GM12801 (cell line): ENCODE measurements around the gene PLA2G6.

Source experiments
- TF ChIP-seq, protein P1 (sequence below): IDR thresholded peaks from one replicate; pipeline ENCODE4 v1.5.1; 2011; ENCODE audit warnings: control low read depth; ENCODE audit not compliant: insufficient read length; ENCODE audit errors: extremely low read depth

PLA2G6 gene, protein sequence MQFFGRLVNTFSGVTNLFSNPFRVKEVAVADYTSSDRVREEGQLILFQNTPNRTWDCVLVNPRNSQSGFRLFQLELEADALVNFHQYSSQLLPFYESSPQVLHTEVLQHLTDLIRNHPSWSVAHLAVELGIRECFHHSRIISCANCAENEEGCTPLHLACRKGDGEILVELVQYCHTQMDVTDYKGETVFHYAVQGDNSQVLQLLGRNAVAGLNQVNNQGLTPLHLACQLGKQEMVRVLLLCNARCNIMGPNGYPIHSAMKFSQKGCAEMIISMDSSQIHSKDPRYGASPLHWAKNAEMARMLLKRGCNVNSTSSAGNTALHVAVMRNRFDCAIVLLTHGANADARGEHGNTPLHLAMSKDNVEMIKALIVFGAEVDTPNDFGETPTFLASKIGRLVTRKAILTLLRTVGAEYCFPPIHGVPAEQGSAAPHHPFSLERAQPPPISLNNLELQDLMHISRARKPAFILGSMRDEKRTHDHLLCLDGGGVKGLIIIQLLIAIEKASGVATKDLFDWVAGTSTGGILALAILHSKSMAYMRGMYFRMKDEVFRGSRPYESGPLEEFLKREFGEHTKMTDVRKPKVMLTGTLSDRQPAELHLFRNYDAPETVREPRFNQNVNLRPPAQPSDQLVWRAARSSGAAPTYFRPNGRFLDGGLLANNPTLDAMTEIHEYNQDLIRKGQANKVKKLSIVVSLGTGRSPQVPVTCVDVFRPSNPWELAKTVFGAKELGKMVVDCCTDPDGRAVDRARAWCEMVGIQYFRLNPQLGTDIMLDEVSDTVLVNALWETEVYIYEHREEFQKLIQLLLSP

DNA sequence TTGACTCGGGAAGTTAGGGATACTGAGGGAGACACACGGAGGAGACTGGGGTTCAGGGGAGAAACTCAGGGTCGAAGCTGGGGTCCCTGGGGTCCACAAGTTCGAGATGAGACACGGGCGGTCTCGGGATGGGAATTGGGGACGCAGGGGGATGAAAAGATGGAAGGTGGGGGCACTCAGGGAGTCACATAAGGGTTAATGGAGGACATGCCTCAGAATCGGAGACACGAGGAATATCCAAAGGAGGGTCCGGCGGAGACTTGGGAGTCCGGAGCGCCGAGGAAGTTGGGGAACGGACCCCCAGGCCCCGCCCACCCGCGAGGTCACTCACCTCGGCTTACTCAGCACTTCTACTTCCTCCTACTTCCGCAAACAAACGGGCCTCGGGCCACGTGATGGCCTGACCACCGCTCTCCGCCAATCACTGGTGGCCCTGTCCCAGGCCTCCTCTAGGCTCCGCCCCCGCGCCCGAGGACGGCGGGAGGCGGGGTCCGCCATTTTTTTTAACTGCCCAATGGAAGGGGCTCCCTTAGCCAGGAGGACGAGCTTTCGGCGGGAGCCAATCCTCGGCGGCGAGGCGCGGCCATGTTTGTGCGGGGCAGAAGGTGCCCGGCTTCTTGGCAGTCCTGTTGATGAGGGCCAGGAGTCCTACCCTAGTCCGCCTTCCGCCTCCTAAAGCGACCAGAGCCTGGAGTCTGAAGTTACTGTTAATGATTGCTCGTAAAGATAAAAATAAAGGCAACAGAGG lies at the start of gene PLA2G6:
PLA2G6 (minus strand) TSS at position 378 of the 748 bp plus-strand sequence. CDS start 12,404 bp downstream, outside the sequence.
- TF ChIP-seq, protein P1, sequence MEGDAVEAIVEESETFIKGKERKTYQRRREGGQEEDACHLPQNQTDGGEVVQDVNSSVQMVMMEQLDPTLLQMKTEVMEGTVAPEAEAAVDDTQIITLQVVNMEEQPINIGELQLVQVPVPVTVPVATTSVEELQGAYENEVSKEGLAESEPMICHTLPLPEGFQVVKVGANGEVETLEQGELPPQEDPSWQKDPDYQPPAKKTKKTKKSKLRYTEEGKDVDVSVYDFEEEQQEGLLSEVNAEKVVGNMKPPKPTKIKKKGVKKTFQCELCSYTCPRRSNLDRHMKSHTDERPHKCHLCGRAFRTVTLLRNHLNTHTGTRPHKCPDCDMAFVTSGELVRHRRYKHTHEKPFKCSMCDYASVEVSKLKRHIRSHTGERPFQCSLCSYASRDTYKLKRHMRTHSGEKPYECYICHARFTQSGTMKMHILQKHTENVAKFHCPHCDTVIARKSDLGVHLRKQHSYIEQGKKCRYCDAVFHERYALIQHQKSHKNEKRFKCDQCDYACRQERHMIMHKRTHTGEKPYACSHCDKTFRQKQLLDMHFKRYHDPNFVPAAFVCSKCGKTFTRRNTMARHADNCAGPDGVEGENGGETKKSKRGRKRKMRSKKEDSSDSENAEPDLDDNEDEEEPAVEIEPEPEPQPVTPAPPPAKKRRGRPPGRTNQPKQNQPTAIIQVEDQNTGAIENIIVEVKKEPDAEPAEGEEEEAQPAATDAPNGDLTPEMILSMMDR, result no peak

DNA sequence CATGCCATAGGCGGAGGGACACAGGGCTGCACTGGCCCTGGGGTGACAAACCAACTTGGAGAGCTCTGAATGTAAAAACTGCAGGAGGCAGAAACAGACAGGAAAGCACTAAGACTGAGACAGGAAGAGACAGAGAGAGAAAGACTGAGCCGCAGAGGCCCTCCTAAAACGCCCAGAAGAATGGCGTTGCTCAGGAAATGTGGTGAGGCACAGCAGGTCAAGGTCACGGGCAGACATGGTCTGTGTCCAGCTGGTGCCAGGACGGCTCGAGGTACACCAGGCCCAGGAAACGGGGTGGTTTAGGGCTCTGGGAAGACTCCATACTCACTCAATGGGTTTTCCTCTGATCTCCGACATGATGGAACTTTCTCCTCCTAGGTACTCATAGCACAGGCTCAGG lies 49.3 kb upstream of the PLA2G6 start:
- TF ChIP-seq, protein P1, result no peak

DNA sequence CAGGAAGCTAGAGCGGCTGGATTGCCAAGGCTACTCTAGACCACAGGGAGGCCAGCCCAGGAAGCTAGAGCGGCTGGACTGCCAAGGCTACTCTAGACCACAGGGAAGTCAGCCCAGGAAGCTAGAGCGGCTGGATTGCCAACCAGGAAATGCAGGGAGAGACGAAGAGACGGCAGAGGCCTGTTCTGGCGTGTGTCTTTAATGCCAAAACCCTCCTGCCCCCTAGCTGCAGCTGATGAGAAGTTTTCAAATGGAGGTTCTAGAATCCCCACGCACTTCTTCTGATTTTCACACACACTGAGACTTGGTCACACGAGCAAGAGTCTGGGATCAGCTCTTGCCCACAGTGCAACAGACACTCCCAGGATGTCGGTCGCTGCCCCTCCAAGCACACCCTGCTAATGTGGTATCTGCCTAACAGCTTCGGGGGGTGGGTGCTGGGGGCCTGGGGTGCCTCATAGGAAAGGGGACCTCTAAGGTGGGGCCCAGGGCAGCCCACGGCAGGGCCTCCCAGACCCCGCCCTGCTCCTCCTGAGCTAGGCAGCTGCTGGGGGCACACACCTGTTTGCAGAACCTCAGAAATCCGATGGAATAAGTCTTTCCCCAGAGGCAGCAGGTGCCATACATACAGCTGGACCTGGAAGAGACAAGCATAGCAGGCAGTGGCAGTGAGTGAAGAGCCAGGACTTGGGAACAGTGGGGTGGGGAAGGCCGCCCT lies 48.6 kb upstream of the PLA2G6 start:
- TF ChIP-seq, protein P1, result no peak

DNA sequence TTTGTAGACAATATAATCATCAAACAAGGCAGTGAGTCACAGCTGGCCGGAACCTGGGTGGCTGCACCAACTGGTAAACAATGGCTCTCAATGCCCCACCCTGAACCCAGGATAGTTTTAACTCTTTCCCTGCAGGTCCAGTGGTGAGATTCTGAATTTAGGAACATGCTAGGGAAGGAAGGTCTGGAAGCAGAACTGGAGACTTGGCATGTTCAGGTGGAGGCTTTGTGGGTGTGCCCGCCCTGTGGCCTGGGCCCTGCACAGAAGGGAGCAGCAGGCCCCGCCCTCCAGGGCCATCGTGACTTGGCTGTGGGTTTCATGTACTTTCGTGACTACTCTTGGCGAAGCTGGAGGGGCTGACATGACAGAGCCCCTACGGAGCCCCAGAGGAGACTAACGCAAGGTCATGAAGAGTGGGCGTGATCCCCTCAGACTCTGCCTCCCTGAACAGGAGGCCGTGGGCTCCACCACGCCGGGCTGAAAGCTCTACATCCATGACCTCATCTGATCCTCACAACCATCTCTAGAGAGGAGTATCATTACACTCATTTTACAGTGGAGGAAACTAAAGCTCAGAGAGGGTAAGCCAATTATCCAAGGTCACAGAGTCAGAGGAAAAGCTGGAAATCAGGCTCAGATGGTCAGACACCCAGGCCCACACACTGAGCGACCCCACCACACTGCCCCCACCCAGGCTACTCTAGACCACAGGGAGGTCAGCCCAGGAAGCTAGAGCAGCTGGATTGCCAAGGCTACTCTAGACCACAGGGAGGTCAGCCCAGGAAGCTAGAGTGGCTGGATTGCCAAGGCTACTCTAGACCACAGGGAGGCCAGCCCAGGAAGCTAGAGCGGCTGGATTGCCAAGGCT lies 47.5 kb upstream of the PLA2G6 start:
- TF ChIP-seq, protein P1, result no peak

DNA sequence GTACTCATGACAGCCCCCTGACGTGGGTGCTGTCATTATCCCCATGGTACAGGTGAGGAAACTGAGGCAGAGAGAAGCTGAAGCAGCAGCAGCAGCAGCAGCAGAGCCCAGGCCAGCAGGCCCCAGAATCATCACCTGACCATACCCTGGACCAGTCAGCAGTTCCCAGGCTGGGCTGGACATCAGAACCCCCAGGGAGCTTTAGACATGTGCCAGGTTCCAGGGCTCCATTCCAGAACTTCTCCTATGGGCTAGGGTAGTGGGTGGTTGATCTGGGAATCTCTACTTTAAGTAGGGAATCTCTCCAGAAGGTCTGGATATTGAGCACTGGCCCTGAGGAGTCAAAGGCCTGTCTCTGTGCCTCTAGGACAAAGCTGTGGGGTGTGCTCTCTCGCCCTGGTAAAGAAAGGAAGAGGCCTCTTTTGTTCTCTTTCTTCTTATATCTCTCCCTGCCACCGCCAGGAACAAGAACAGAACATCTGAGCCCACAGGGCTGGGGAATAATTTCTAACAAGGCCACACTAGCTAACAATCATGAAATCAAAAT lies 46.8 kb upstream of the PLA2G6 start:
- TF ChIP-seq, protein P1, result no peak

DNA sequence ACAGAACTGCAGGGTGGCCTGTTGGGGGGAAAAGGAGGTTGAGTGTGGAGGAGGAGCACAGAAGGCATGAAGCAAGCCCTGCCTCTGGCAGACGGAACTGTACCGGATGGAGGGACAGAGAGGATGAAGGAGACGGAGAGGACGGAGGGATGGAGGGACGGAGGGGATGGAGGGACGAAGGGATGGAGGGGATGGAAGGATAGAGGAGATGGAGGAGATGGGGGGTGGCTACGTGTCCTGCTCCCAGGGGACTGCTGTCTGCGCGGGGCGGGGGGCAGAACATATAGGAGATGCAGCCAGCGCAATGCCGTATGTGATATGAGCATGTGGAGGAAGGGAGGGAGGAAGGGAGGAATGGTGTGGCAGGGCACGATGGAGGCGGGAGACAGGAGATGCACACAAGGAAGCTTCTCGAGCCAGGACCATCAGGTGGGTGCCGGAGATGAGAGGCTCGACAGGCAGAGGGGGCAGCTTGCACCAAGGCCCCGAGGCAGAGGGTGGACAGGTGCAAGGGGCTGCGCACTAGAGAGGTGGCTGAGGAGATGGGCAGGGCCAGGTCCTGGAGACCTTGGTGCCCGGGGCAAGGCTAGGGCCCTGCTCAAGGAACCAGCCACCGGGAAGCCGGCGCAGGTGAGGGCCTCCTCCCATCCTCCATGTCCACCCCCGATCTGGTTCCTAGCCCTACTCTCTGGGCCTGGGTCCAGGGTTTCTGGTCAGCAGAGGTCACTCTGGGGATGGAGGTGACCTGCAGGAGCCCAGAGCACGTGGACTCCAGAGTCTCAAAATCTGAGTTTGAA lies 45.4 kb upstream of the PLA2G6 start:
- TF ChIP-seq, protein P1, result no peak
